ENCODE results near the gene CACNA1B.
"Not testable (repeated sequence)": the region's sequence is repeated elsewhere in the genome, so short reads cannot be mapped to it uniquely, and the experiment has no call there.

The CACNA1B gene

DNA sequence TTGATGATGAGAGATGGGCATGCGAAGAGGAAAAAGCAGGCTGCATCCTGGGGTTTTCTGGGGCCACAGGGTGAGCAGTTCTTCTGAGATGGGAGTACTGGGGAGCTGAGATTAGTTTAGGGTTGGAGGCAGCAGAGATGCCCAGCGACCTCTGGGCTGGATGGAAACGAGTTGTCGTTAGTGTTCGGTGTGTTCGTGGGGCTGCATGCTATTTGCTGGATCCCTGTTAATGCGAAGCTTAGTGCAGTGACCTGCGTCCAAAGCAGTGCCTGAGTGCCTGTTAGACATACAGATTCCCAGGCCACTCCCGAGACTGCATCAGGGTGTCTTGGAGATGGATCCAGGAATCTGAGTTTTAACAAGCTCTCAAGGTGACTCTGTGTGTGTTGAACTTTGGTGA, 201.3 kb downstream of the CACNA1B start:
- no peak for FAIRE-seq

DNA sequence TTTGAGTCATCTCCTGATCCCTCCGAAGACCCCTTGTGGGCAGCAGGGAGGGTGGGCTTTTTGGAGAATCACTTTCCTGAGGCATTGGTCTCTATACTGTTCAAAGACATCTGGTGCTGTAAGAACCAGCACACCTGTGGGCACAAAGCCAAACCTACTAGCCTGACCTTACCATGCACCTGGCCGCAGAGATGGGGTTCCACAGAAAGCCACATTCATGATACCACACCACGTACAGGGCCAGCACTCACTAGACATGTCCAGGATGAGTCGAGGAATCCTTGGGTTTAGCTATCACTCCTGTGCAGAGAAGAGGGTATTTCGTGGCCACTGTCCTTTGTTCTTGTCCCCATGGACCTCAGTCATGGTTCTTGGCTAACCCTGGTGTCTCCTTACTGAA, 203.4 kb downstream of the CACNA1B start:
- no peak for FAIRE-seq

DNA sequence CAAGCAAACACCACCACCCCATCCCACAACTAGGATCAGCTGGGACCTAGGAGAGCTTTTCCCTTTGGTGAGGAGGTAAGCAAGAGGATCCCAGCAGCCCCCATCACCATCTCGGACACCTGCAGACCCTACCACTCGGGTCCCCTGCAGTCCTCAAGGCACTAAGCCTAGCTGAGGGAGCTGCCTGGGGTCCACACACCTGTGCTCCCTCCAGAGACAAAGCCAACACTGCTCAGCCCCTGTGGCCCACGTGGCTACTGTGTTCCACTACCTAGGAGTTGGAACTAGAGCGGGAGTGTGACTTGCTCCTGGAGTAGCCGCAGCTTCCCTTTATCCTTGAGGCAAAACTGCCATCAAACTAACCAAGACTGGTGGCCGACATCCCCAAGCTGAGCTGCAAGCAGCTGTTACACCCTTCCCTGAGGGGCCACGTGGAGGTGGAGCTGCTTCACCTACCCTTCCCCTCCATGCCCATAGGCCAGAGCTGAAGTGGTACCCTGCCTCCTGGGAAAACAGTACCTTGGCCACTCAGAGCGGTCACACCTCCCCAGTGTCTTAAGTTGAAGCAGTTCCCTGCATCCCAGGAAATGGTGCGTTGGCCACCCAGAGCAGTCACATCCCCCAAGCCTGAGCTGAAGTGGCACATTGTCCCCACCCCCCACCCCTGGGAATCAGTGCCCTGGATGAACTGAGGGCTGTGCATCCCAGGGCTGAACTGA, 205.5 kb downstream of the CACNA1B start:
- FAIRE-seq = no peak

DNA sequence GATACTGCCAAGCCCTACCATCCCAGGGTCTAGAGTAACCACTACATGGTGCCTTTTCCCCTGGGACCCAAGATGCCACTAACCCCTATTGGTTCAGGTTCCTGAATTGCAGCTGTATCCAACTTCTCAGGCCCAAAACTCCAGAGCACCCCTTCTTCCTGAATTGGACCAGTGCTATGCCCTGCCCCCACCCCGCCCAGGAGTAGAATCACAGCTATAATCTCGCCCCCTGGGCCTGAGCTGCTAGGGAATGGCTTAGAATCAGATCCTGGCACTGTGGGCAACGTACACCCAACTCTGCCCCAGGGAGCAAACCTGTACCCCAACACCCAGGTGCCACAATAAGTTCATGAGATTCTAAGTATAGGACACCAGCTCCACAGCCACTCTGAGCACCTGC, 206.3 kb downstream of the CACNA1B start:
- no peak for FAIRE-seq

DNA sequence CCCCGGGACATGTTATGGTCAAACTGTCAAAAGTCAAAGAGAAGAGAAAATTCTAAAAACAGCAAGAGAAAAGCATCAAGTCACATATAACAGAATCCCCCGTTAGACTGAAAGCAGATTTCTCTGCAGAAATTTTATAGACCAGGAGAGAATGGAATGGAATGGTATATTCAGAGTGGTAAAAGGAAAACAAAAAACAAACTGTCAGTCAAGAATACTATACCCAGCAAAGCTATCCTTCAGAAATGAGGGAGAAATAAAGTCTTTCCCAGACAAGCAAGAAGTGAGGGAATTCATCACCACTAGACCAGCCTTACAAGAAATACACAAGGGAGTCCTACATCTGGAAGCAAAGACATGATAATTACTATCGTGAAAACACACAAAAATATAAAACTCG, 208.0 kb downstream of the CACNA1B start:
- no peak for FAIRE-seq

DNA sequence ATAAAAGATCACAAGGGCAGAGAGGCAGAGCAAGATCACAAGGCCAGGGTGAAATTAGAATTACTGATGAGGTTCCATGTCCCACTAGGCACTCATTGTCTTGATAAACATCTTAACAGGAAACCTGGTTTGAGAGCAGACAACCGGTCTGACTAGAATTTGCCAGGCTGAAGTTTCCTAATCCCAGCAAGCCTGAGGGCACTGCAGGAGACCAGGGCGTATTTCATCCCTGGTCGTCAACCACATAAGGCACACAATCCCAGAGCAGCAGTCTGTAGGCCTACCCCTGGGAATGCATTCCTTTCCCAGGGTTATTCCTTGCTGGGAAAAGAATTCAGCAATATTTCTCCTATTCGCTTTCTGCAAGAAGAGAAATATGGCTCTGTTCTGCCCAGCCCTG, 214.5 kb downstream of the CACNA1B start:
- FAIRE-seq = not testable (repeated sequence)

DNA sequence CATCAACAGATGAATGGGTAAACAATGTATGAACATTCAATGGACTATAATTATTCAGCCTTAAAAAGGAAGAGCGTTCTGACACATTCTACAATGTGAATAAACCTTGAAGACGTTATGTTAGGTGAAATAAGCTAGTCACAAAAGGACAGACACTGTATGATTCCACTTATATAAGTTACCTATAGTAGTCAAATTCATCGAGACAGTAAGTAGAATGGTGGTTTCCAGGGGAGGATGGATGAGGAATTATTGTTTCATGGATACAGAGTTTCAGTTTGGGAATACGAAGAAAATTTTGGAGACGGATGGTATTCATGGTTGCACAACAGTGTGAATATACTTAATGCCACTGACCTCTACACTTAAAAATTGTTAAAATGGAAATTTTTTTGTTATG, 216.4 kb downstream of the CACNA1B start:
- FAIRE-seq = no peak

DNA sequence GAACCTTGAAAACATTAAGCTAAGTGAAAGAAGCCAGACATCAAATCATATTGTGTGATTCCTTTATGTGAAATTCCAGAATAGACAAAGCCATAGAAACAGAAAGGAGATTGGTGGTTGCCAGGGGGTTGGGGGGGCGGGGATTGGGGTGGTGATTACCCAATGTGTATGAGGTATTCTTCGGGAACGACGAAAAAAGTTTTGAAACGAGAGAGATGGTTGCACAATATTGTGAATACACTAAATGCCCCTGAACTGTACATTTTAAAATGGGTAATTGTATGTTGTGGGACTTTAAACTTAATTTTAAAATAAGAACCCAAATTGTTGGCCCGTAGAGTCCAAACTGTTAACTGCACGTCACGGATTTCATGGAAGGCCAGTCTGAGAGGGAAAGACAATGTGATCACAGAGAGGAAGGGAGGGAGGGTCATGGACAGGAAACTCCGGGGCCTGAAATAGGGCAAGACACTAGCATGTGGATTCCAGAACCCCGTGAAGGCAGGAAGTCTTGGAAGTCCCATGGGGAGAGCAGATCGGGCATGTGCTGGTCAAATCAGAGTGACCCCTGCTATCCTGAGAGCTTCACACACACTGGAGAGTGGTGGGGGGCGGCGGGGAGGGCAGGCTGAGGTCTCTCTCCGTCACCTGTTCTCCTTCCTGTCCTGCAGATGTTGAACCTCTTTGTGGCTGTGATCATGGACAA, 218.4 kb downstream of the CACNA1B start:
- no peak for FAIRE-seq

DNA sequence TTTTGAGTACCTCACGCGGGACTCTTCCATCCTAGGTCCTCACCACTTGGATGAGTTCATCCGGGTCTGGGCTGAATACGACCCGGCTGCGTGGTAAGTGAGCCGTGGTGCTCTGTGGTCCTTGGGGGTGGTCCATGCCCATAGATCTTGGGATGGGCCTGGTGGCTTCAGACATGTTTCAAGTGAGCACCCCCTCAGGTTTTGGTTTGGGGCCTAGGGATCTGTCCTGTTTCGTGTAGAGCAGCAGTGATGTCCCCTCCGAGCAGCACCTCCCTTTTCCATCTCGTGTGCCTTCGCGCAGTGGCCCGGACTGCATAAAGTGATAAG, 218.9 kb downstream of the CACNA1B start:
- no peak for FAIRE-seq

DNA sequence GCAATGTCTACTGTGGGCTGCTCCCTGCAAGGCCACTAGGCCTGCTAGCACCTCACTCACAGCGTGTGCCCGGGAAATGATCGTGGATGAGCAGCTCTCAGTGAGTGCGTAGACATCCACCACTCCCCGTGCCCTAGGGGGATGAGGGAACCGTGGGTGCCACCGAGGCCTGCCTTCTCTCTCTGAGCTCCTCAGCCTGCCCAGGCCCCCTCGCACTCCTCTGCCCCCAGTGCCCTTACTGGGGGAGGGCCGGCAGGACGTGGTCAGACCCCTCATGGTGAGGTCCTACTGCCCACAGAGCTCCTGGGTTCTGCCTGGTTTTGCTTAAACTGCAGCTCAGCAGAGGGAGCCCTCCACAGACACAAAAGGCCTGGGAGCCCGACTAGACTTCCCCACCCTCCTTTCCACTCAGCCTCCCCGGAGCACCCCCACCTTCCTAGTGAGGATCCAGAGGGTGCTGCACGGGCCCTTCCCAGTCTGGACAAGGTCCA, 220.0 kb downstream of the CACNA1B start:
- FAIRE-seq = no peak

DNA sequence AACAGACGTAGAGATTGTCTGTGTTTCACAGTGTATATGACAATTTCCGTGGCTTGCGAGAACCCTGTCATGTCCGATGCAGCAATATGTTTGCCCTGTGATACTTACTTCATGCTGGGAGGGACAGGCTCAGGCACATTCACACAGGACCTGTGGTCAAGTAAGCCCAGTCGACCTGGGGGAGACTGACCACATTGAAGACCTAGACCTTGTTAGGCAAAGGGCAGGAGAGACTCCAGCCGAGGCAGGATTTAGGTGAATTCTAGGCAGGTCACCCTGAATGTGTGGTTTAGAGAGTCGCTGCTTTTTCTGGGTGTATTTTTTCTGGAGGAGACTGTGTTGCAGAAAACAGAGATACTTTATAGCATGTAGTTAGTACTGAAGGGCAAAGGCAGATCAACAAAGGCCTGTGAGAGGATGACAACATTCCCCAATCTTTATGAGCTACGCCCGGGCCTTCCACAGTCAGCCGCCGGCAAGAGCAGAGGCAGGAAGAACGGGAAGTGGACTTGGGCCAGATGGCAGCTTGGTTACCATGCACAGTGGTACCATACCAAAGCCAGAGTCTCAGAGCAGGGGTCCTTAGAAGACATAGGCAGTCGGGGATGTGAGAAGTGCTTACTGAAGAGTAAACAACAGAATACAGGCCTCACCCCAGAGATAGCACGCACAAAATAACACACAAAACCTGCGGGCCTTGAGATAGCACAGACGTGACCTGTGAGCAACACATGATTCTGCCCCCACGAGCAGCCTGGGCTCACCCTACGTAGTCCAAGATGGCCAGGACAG, 220.7 kb downstream of the CACNA1B start:
- no peak for FAIRE-seq

DNA sequence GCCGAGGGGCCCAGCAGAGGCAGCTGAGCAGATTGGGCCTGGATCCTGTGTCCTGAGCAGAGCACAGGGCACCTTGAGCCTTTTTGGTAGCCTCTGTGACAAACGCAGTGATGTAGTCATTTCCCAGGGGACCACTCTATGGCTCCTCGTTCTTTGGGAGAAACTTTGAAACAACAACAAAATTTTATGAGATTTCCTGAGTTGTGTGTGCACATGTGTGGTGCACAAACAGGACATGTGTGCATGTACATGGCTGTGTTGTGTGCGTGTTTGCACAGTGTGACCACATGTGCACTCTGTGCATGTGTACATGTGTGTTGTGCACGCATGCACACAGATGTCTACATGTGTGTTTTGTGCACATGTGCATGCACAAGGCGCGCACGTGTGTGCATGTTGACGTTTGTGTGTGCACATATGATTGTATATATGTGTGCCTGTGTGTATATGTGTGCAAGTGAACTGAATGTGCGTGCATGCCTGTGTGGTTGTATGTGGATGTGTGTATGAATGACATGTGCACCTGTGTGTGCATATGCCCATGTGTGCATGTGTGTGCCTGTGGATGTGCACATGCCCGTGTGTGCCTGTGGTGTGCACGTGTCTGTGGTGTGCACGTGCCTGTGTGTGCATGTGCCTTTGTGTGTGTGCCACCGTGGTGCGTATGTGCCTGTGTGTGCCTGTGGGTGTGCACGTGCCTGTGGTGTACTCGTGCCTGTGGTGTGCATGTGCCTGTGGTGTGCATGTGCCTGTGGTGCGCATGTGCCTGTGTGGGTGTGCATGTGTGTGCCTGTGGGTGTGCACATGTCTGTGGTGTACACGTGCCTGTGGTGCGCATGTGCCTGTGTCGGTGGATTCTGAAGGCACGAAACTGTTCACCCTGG, 221.6 kb downstream of the CACNA1B start:
- no peak for FAIRE-seq

DNA sequence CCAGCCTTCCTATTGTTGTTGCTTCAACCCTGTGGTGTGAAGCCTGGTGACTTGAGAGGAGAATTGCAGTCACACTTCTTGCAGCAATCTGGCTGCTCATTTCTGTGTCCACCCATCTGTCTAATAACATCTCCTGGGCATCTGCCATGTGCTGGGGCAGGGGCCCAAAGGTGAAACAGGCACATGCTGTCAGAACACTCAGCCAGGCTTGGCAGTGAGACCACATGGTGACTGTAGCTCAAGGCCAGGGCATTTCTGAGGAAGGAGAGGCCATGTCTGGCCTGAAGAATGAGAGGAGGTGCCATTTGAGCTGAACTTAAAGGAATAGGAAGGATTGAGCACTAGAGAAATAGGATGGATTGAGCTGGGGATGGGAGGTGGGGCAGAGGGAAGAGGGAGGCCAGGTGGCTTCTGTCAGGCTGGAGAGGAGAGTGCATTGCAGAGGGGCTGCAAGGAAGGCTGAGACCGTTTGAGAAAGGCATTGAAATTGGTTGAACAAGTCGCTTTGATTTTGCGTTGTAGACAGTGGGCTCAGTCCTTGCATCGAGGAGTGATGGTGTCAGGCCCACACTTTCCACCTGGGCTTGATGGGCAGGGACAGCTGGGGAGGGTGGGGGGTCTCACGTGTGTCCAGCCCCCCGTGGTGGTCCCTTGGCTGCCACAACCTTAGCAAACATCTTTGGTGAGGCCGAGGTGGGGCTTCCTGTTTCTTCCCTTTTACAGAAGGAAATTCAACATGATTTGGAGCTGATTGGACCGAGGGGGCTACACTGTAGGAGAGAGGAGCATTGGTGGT, 222.4 kb downstream of the CACNA1B start:
- FAIRE-seq = no peak

DNA sequence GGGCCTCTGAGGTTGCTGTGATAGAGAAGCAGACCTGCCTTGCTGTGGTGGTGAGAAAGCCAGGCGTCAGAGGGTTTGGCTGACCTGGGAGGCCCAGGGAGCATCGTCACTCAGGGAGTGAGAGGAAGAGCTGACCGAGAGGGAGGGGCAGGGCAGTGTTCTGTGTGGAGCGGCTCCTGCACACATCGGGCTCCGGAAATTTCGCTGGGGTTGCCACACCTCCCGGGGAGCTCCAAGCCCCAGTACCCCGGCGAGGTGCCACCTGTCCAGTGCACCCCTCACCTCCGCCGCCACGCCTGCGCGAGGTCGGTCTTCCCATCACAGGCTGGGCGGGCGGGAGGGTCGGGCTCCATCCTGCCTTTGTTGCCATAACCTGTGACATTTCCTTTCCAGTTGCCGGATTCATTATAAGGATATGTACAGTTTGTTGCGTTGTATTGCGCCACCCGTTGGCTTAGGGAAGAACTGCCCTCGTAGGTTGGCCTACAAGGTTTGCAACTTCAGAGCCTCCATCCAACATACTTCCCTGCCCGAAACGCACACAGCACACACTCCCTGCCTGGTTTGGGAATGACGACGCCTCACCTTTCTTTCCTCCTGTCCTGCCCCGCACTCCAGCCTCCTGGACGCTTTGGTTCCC, 223.2 kb downstream of the CACNA1B start:
- FAIRE-seq = no peak

DNA sequence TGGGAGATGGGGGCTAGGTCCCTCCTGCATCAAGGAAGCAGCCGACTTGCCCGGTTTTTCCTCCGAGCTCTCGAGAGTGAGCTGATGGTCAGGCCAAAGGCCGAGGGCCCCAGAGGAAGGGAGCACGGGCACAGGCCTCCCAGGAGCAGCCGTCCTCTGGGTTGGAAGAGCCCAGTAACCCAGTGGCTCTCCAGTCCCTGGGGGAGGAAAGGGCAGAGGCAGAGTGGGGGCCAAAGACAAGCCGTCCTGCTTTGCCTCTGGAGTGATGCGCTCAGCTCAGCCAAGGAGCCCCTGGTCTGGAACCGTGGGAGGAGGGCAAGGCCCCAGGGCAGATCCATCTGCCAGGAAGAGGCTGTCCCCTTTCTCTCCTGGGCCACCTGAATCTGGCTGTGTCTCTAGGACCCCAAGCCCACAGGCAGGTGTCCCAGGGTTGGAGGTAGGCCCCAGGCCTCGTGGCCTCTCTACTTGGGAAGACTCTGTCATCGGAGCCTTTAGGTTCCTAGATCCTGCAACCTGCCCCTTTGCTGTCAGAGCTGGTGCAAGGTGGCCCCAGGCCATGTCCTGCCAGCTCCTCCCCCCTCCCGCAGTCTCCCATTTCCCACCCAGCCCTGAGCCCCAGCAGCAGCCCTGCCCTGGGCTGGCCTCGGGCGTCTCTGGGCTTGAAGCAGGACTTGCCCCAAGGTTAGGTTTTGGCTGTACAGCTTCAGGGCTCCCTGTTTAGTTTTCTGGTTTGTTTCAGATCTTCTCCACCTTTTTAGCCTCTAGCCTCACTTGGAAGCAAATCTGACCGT, 224.1 kb downstream of the CACNA1B start:
- FAIRE-seq = no peak

DNA sequence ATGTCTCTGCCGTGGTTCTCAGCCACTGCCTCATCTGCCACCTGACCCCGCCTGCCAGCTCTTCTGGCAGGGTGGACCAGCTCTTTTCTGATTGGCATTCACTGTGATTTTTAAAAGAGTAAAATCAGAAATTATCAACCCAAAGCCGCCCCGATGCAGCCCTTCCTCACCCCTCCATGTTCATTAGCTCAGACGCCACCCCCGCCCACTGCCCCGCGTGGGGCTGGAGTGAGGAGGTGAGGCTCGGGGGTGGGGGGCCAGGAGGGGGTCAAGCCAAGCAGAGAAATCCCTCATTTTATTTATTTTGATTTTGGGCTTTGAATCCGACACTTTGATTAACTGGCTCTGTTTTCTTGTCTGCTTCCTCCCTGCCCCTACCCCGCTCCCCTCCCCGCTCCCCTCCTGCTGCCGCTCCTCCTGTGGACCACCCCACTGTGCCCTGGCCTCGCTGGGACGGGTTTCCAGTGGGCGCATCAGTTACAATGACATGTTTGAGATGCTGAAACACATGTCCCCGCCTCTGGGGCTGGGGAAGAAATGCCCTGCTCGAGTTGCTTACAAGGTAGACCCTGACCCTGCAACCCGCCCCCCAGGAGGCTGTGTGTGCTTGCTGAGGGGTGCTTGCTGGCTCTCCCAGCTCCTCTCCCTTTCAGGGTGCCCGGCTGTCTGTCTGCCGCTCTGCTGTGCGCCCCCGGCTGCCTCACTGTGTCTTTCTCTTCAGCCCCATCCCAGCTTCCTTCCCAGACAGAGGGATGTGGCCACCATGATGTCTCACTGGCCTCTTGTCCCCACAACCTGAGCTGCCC, 224.9 kb downstream of the CACNA1B start:
- no peak for FAIRE-seq

DNA sequence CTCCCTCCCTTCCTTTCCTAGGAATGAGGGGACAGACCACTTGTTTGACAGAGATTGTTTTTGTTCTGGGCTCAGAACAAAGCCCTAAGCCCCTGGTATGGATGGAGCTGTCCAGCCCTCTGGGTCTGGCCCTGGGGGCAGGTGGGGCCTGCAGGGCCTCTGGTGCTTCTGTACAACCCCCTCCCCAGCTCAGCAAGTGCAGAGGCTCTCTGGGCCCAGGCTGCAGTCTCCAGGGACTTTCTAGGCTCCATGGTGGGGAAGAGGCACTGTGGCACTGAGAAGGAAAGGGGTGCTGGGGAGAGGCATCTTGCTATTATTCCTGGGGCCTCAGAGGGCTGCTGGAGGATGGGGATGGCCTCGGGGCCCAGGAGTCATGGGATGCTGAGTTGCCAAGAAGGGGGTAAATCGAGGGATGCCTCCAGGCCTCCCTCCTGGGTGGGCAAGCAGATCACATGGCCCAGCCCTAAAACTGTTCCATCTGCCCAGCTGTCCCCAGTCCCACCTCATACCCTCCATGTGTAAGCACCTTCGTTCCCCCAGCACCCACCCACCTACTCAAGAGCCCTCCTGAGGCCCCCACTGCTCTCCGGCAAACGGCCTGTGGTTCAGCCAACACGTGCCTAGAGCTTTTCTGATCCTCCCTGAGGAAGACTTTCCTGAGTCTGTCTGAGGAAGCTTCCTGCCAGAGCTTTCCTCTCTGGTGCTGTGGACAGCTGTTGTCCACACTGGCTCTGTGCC, 225.7 kb downstream of the CACNA1B start:
- FAIRE-seq = no peak

DNA sequence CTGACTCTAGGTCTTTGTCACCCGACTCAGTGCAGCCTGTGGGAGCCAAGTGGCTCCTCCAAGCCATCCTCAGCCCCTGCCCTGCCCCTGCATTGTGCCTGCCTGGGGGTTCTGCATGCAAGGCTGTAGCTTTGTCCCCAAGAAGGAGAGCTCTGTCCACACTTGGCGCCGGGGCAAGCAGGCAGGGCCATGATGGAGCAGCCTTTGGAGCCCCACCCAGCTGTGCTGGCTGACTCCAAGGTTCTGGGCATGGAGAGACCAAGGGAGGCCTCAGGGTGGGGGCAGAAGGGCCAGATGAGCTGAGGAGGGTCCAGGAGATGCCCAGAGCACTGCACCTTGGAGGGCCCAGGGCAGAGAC, 226.2 kb downstream of the CACNA1B start:
- FAIRE-seq = no peak

Measured in endometrium (tissue), 2 donors.